Measurements from ENCODE around the gene GALNS. TPM values are rescaled to one million over a fixed set of nuclear protein-coding genes. Genes with fewer than 3 reads are reported as not detected.
A peak's percentile ranks its signal among the peaks of the same experiment; 100 is the strongest.

Gene GALNS
- total and polyA plus RNA-seq, 2 of the 4 experiments (the other 2 are of a cell fraction): 7.2 to 32.5 TPM

- peaks cover 11% of the 10 kb centered on the region for H3K9me1 ChIP-seq (ENCODE audit: insufficient read depth, low read length)
- peak within 1 kb of the TSS; percentile 82 for H3K27ac ChIP-seq (ENCODE audit: insufficient read depth, low read length)
- BruUV-seq (replicated peaks): no TSS peak
- H3K9ac ChIP-seq (ENCODE audit: low read depth, low read length): peak within 1 kb of the TSS; percentile 83
- H2BK5ac ChIP-seq (ENCODE audit: low read depth, low read length, poor library complexity, severe bottlenecking): peak within 1 kb of the TSS; percentile 88
- H3K36me3 ChIP-seq (ENCODE audit: control insufficient read depth, insufficient read depth, low read length): no peaks in the 10 kb centered on the region
- DNase-seq (peak; percentile 52), ATAC-seq (ENCODE audit: low read depth) (peak; percentile 68)
- peak within 1 kb of the TSS; percentile 68 for H3K4me2 ChIP-seq (ENCODE audit: low read depth, low read length)
- H3K79me1 ChIP-seq (ENCODE audit: low read depth in 1 of 2, low read length in 2 of 2): peaks cover 0 to 36% of the 10 kb centered on the region in 2 experiments; a peak in 2 of 4 replicates
- peak within 1 kb of the TSS; percentile 95 for H2AK9ac ChIP-seq (replicated peaks; ENCODE audit: low read depth, low read length, poor library complexity)
- peak within 1 kb of the TSS; percentile 94 for H3K14ac ChIP-seq (replicated peaks; ENCODE audit: low read depth, low read length)
- 0% methylated on average over 46 of the region's 110 CpGs; no CpG with 5 or more reads in 1 of the 2 experiments for WGBS, 2 experiments (ENCODE audit: extremely low coverage in 2 of 2, insufficient read length in 1 of 2)
- CTCF ChIA-PET: interaction anchor here (0.8 kb wide), 1 partner anchor 48 kb away, joined by 4 read pairs; no protein-coding TSS in a partner anchor
- H4K91ac ChIP-seq (ENCODE audit: insufficient read depth, low read depth, low read length): peak within 1 kb of the TSS; percentile 66; the same call in 1 of the 2 replicates
- H3K4me1 ChIP-seq (ENCODE audit: control insufficient read depth, insufficient read depth, low read length): peaks cover 34% of the 10 kb centered on the region
- POLR2A ChIA-PET (ENCODE audit: unreplicated experiment): no interaction called here
- no peaks in the 10 kb centered on the region for H3K27me3 ChIP-seq (ENCODE audit: control insufficient read depth, insufficient read depth, low read length)
- in situ Hi-C loops (cut with MboI; ENCODE audit: low sequenced_read_pairs) (no loop called here), intact Hi-C loops (cut with micrococcal nuclease) (loop anchor here (1.0 kb wide), 2 partner anchors 42 to 48 kb away; no protein-coding TSS in a partner anchor), dilution Hi-C loops (cut with HindIII; ENCODE audit: low sequenced_read_pairs, unreplicated experiment) (no loop called here)
- peak; percentile 20 for TF ChIP-seq RCOR1 (IDR thresholded peaks at IDR 0.05; ENCODE audit: insufficient replicate concordance, low read length)
- no peak for TF ChIP-seq NFE2L2 (IDR thresholded peaks at IDR 0.05; ENCODE audit: low read depth, low read length)
- no peak for TF ChIP-seq ELK1 (IDR thresholded peaks at IDR 0.05; ENCODE audit: borderline replicate concordance, low read depth, low read length)
- no peak for TF ChIP-seq BHLHE40 (IDR thresholded peaks at IDR 0.05; ENCODE audit: low read depth, low read length)
- no peak for TF ChIP-seq CHD1 (IDR thresholded peaks at IDR 0.05; ENCODE audit: low read depth, low read length)
- TF ChIP-seq RAD21 (IDR thresholded peaks at IDR 0.05; ENCODE audit: low read length): peak; percentile 87
- TF ChIP-seq POLR2A (IDR thresholded peaks at IDR 0.05; ENCODE audit: low read depth, low read length): peak; percentile 94
- TF ChIP-seq MAZ (IDR thresholded peaks at IDR 0.05; ENCODE audit: borderline replicate concordance, low read depth, low read length): peak; percentile 66; the same call in 1 of the 2 replicates
- TF ChIP-seq SMC3 (IDR thresholded peaks at IDR 0.05; ENCODE audit: low read depth, low read length): peak; percentile 72
- TF ChIP-seq CTCF (conservative IDR thresholded peaks at IDR 0.05; ENCODE audit: low read depth, low read length): peak; percentile 92
- TF ChIP-seq MXI1 (IDR thresholded peaks at IDR 0.05; ENCODE audit: borderline replicate concordance, low read depth, low read length): peak; percentile 86
- TF ChIP-seq USF2 (IDR thresholded peaks at IDR 0.05; ENCODE audit: low read depth, low read length): no peak
- TF ChIP-seq CEBPB (IDR thresholded peaks at IDR 0.05; ENCODE audit: low read depth, low read length): no peak
- H3K4ac ChIP-seq (ENCODE audit: low read depth, low read length): peak within 1 kb of the TSS; percentile 92
- H3K23ac ChIP-seq (ENCODE audit: low read depth, low read length): peak within 1 kb of the TSS; percentile 96; the same call in 1 of the 2 replicates
- no peak within 1 kb of the TSS; the same call in 2 of the 3 replicates for H2BK15ac ChIP-seq (ENCODE audit: low read depth, low read length)
- H2AFZ ChIP-seq (replicated peaks; ENCODE audit: low read length, poor library complexity): peak within 1 kb of the TSS; percentile 95
- peak within 1 kb of the TSS; percentile 69 for H3K56ac ChIP-seq (ENCODE audit: extremely low read depth, insufficient read depth, low read length)
- peak within 1 kb of the TSS; percentile 58 to 78; a peak in 2 of 4 replicates for H4K8ac ChIP-seq (ENCODE audit: low read depth in 2 of 2, low read length in 2 of 2)
- H2AK5ac ChIP-seq (ENCODE audit: low read depth, low read length): peak within 1 kb of the TSS; percentile 94; the same call in 1 of the 2 replicates
- H4K5ac ChIP-seq (ENCODE audit: low read depth, low read length): peak within 1 kb of the TSS; percentile 13
- peak within 1 kb of the TSS; percentile 25 for H3K18ac ChIP-seq (ENCODE audit: low read depth, low read length)
- no peak within 1 kb of the TSS for H2BK20ac ChIP-seq (ENCODE audit: low read depth, low read length)
- peaks cover 43% of the 10 kb centered on the region for H4K20me1 ChIP-seq (ENCODE audit: insufficient read depth, low read length)
- peak within 1 kb of the TSS; percentile 70 for H2BK120ac ChIP-seq (ENCODE audit: low read depth, low read length)
- H3K9me3 ChIP-seq (ENCODE audit: control insufficient read depth, insufficient read depth, low read length): no peaks in the 10 kb centered on the region
- peak within 1 kb of the TSS; percentile 92 for H3K4me3 ChIP-seq (ENCODE audit: insufficient read depth, low read depth, low read length)
Observed at GRCh38 chr16:88785106-88785924, 71.4 kb downstream of the GALNS start, which contains the start of gene PIEZO1. Gene PIEZO1 (minus strand): TSS chr16:88785220. CDS start chr16:88784964, 256 bp downstream.

Data from IMR-90 (cell line).